ENCODE data around the gene CLEC9A.

CLEC9A gene

DNA sequence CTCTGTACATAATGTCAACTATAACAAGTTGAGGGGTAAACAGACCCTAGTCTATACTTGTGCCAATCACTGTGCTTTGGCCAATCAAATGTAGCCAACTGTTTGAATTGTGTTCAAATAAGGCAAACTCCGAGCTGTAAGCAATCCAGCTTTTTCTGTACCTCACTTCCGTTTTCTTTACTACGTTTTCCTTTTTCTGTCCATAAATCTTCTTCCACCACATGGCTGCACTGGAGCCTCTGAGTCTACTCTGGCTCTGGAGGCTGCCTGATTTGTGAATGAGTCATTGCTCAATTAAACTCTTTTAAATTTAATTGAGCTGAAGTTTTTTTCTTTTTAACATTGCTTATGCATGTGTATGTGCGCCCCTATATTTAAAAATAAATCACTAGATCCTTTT is 38.6 kb downstream of the CLEC9A start:
- no peak overlapping the region for H3K4me3 ChIP-seq (ENCODE audit: control insufficient read depth, low read depth, low read length)
- TF ChIP-seq CTCF (conservative IDR thresholded peaks at IDR 0.05; ENCODE audit: control insufficient read depth, insufficient read depth, low read depth, low read length): no peak

GRCh38 chr12:10069976-10070375 is 39.5 kb downstream of the CLEC9A start:
- DNase-seq (ENCODE audit: low read depth): no peak
- H3K4me3 ChIP-seq (ENCODE audit: control insufficient read depth, low read depth, low read length): no peak overlapping the region
- no peak for TF ChIP-seq CTCF (conservative IDR thresholded peaks at IDR 0.05; ENCODE audit: control insufficient read depth, insufficient read depth, low read depth, low read length)

More for the DNA sequence above, 38.6 kb downstream of the CLEC9A start:
- peak; percentile 30 for DNase-seq (ENCODE audit: low read depth)

GRCh38 chr12:10070380-10070779 is 39.9 kb downstream of the CLEC9A start:
- no peak for DNase-seq (ENCODE audit: low read depth)
- no peak overlapping the region for H3K4me3 ChIP-seq (ENCODE audit: control insufficient read depth, low read depth, low read length)
- TF ChIP-seq CTCF (conservative IDR thresholded peaks at IDR 0.05; ENCODE audit: control insufficient read depth, insufficient read depth, low read depth, low read length): no peak

- DNase-seq (ENCODE audit: low read depth): no peak
- no peak overlapping the region for H3K4me3 ChIP-seq (ENCODE audit: control insufficient read depth, low read depth, low read length)
- TF ChIP-seq CTCF (conservative IDR thresholded peaks at IDR 0.05; ENCODE audit: control insufficient read depth, insufficient read depth, low read depth, low read length): no peak
Observed at GRCh38 chr12:10072131-10072530, 41.6 kb downstream of the CLEC9A start.

- H3K4me3 ChIP-seq (ENCODE audit: control insufficient read depth, low read depth, low read length): no peak overlapping the region
- DNase-seq (ENCODE audit: low read depth): no peak
- TF ChIP-seq CTCF (conservative IDR thresholded peaks at IDR 0.05; ENCODE audit: control insufficient read depth, insufficient read depth, low read depth, low read length): no peak
Observed at GRCh38 chr12:10073261-10073660, 42.8 kb downstream of the CLEC9A start.

DNA sequence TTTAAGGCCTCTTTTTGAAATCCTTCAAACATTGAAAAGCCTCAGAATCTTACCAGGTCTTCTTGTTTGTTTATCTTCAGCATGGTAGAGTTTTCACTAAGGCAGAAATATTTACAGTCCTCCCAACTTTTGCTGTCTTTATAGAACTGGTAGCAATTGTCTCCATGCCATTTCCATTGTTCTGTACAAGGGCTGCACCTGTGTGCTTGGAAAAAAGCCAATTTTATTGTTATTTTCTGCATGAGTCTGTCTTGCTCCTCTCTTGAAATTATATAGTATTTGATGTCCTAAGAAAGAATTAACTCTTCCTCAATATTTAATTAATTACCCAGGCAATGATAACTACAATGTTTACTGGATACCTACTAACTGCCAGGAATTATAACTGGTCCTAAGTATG is 45.0 kb downstream of the CLEC9A start:
- TF ChIP-seq CTCF (conservative IDR thresholded peaks at IDR 0.05; ENCODE audit: control insufficient read depth, insufficient read depth, low read depth, low read length): no peak
- DNase-seq (ENCODE audit: low read depth): no peak
- H3K4me3 ChIP-seq (ENCODE audit: control insufficient read depth, low read depth, low read length): no peak overlapping the region

All from fibroblast of mammary gland (primary cell).